Activated CD4-positive, alpha-beta T cell treated with anti-CD3 and anti-CD28 coated beads, Interleukin-10, Interleukin-2, amounts not matched to agents 100 ng/mL and 50 ng/mL, durations not matched to agents 16 hours and 8 hours (primary cell): ENCODE measurements around the gene COL28A1.
"Not testable (repeated sequence)": the region's sequence is repeated elsewhere in the genome, so short reads cannot be mapped to it uniquely, and the experiment has no call there.

Experiments
- DNase-seq: peaks from one replicate; pipeline ENCODE4 v3.0.0-alpha.2; 2020

Gene COL28A1

DNA sequence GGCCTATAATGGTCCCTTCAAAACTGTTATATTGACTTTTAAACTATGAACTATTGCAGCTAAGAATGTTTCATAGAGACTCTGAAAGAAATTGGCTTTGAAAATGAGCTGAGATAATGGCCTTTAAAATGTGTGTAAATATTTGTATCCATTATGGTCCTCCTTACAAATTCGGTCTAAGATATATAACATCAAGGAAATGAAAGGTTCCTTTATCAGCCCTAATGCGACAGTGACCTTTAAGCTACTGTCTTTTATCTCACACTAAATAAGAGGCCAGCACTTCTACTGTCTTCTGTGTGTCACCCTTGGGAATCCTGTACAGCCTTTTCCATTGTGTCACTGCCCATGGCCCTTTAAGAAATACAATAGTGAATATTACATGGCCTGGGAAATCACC is 19.5 kb downstream of the COL28A1 start:
- no peak for DNase-seq

DNA sequence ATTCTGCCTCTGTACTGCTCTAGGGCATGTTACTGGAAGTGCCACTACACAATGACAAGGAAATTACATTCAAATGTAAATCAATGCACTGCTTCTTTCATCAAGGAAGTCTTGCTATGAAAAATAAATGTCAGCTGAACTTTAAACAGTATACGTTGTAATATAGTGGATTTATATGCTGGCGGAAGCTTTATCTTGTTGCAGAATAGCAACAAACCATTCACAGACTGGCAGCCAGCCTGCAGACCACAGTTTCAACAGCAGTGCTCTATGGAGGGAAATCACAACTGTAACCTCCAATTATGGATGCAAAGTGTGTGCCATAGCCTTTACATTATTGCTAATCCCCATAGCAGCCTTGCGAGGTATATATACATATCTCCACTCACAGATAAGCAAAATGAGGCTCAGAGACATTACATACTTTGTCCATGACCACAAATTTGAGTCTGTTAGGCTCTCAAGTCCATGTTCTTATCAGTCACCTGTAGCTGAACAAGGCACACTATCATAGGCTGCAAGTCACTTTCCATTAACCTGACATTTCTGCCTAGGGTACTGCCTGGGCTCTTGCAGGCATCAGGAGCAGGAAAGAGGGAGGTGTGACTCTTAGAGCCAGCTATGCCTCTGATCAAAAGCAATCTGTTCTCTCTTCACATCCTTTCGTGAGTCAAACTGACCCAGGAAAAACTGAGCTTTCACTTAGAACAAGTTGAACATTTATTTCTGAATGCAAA is 22.6 kb downstream of the COL28A1 start:
- no peak for DNase-seq

DNA sequence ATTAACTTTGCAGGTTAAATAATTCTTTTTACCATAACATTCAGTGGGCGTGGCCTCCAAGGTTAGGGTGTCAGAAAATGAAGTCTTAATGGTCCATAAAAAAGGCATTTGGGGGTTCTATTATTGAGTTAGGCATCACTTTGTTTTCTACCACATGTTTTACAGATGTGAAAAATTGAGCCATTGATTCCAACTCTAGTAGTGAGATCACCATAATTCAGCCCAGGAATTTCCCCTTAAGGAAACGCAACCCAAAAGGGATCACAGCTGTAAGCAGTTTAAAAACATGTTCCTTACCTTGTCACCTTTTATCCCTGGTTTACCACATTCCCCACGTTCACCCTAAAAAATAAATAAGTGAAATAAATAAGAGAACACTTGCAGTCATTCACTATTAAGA is 24.9 kb downstream of the COL28A1 start:
- no peak for DNase-seq

DNA sequence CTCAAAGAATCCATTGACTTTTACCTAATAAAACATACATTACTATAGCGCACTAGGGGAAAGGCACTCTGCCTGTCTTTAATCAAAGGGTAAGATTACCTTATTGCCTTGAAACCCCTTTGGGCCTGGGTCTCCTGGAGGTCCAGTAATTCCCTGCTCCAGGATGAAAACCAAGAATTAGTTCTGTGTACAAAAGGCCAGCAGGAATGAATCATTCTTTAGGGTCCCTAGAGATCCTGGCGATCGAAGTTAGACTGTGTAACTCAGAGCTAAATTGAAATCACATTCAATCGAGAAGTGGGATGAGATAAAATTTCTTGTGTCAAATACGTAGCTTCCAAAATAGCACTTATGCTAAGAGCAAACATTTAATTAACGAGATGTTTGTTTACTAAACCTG is 29.8 kb downstream of the COL28A1 start:
- DNase-seq: no peak

- no peak for DNase-seq
These were observed 30.6 kb downstream of the COL28A1 start for GRCh38 chr7:7504910-7505704.

DNA sequence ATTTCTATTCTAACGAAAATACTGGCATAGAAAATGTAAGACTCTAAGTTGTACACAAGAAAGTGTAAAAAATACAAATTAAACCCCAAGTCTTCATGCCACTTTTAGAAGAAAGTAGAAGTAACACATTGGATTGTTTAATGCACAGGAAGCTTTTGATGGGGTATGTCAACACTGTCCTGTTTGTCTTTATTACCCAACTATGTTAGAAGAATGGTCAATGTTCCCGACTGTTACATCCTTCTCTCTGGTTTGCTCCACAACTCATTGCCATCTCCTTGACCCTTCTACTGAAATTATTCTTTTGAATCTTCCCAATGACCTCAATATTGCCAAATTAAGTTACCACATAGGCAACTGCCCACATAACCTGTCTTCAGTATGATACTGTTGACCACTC is 35.8 kb downstream of the COL28A1 start:
- no peak for DNase-seq

DNA sequence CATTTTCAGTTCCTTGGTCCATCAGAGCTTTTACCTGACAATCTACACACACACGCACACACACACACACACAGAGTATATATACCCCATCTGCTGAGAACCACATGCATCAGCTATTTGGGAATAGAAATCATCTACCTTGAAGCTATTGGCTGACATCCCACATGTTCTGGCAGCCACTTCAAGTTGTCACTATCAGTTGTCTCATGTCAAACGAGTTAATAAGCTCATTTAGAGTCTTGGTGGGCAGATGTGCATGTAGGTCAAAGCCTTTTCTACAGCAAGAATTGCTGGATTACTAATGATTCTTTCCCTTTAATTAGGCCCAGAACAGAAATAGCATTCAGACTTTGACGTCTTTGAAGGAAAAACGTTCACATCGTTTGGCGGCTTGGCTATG is 36.8 kb downstream of the COL28A1 start:
- DNase-seq: no peak

GRCh38 chr7:7496311-7496710 is 39.4 kb downstream of the COL28A1 start:
- no peak for DNase-seq

DNA sequence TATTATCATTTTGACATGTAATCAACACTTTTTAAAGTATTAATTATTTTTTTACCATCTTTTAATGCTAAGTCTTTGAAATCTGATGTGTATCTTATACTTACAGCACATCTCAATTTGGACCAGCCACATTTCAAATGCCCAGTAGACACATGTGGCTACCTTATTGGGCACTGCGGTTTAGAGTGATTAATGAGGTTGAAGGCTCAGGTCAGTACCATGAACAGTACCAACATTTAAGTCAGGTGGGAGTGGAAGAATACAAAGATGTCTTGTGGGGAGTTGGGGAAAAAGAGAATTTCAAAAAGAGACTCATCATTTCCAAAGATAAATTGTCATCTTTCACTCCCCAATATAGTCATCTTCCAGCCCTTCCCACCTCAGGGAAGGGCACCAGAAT is 40.5 kb downstream of the COL28A1 start:
- DNase-seq: no peak

GRCh38 chr7:7491044-7491443 is 44.6 kb downstream of the COL28A1 start:
- no peak for DNase-seq

DNA sequence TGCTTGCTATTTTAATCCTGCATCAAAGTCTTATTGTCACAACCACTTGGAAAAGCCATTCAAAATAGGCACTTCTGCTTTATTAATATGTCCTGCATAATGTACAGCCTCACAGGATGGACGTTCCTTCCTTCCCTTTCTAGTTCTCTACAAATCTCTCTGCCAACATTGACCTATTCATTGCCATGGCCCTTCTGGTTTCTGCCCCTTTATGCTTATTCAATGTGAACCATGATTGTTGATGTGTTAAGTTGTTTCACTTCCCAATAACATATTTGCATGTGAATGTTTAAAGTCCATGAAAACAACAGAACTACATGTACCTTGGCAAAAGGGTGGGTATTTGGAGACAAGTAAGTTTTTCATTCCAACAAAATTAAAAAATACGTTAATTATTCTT is 45.7 kb downstream of the COL28A1 start:
- no peak for DNase-seq

- no peak for DNase-seq
These were observed 46.1 kb downstream of the COL28A1 start for GRCh38 chr7:7489546-7489945.

DNA sequence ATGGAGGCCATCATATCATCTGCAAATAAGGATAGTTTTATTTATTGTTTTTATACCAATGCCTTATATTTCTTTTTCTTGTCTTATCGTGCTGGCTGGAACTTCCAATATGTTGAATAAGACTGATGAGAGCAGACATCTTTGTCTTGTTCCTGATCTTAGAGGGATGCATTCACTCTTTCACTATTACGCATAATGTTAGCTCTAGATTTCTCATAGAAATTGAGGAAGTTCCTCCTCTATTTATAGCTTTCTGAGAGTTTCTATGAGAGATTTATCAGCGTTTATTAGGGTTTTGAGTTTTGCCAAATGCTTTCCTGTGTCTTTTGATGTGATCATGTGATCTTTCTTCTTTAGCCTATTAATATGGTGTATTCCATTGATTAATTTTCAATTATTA is 49.3 kb downstream of the COL28A1 start:
- DNase-seq: no peak

DNA sequence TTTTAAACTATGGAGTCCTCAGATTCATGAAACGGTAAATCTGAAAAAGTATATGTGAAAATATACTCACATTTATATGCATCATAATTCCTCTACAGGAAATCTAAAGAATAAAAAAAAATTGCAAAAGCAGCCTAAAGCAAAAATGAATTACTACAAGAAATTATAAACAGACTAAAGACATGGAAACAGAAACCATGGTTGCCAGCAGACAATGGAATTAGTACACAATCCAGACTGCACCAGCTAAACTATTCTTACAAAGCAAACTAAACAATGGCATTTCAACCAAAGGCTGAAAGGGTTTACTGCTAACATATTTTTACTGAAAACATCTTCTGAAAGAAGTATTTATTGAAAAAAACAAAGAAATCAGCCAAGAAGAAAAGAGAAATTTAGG is 51.6 kb downstream of the COL28A1 start:
- DNase-seq: no peak

- no peak for DNase-seq
These were observed 53.9 kb downstream of the COL28A1 start for GRCh38 chr7:7481802-7482201.

DNA sequence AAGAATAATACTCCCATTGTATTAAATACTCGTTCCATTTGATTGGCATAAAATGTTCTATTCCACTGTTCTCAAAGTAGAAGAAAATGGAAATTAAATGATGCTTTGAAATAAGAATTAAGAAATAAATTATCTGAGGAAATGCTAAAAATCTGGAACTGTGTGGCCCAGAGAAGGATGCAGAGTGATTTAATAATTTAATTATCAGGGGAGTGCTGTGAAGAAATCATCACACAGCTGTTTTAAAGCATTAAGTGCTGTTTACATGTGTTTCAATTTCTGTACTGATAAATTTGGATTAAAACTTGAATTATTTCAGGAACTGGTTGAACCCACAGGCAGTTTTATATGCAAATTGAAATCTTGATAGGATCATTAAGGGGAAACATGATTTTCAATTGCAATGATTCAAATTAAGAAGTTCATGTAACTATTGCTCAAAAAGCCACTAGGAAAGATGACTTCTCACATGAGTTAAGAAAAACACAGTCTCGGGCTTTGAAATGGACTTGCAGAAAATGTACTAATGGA is 56.3 kb downstream of the COL28A1 start:
- DNase-seq: no peak

DNA sequence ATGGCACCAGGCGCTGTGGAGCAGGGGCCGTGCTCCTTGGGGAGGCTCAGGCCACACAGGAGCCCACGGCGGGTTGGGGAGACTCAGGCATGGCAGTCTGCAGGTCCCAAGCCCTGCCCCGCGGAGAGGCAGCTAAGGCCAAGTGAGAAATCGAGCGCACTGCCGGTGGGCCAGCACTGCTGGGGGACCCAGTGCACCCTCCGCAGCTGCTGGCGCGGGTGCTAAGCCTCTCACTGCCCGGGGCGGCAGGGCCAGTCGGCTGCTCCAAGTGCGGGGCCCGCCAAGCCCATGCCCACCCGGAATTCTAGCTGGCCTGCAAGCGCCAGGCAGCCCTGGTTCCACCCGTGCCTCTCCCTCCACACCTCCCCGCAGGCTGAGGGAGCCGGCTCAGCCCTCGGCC is 57.1 kb downstream of the COL28A1 start:
- DNase-seq: no peak

DNA sequence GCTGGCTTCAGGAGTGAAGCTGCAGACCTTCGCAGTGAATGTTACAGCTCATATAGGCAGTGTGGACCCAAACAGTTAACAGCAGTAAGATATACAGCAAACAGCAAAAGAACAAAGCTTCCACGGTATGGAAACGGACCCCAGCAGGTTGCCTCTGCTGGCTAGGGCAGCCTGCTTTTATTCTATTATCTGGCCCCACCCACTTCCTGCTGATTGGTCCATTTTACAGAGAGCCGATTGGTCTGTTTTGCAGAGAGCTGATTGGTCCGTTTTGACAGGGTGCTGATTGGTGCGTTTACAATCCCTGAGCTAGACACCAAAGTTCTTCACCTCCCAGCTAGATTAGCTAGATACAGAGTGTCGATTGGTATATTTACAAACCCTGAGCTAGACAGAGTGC is 58.0 kb downstream of the COL28A1 start:
- DNase-seq: not testable (repeated sequence)

GRCh38 chr7:7476381-7476780 is 59.3 kb downstream of the COL28A1 start:
- no peak for DNase-seq

- DNase-seq: no peak
These were observed 60.1 kb downstream of the COL28A1 start for GRCh38 chr7:7475601-7476000.

DNA sequence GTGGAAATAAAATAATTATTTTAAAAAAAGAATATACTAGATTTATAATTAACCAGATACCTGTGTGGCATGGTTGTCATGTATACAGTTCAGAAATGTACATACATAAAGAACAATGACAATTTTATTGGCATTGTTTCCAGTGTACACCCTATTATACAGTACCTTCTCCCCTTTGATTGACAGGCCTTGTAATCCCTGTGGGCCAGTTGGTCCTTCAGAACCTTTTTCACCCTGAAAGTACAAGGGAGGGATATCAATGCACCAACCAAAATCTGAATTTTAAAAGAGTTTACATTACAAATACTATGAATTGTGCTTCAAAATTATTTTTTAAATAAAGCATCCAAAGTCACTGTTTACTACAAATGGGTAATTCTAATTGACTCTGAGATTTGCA is 61.2 kb downstream of the COL28A1 start:
- no peak for DNase-seq

DNA sequence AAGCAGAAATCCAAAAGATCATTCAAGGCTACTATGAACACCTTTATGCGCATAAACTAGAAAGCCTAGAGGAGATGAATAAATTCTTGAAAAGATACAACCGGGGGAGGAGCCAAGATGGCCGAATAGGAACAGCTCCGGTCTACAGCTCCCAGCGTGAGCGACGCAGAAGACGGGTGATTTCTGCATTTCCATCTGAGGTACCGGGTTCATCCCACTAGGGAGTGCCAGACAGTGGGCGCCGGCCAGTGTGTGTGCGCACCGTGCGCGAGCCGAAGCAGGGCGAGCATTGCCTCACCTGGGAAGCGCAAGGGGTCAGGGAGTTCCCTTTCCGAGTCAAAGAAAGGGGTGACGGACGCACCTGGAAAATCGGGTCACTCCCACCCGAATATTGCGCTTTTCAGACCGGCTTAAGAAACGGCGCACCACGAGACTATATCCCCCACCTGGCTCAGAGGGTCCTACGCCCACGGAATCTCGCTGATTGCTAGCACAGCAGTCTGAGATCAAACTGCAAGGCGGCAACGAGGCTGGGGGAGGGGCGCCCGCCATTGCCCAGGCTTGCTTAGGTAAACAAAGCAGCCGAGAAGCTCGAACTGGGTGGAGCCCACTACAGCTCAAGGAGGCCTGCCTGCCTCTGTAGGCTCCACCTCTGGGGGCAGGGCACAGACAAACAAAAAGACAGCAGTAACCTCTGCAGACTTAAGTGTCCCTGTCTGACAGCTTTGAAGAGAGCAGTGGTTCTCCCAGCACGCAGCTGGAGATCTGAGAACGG is 70.5 kb downstream of the COL28A1 start:
- DNase-seq: not testable (repeated sequence)

DNA sequence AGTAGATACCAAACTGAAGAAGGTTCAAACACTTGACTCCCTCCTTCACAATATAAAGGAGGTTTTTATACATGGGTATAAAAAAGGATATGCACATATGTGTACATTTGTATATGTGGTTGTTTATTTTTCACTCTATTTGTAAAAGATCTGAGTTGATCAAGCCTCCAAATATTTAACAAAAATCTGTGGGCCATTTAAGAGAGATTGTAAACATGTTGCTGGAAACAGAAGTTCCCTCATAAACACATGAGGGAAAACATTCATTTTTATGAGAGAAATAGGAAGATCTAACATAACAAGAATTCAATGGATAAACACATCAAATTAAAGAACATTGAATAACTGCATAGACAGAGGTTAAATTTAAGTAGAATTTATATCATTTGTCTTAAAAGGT is 81.7 kb downstream of the COL28A1 start:
- no peak for DNase-seq

- DNase-seq: no peak
These were observed 83.0 kb downstream of the COL28A1 start for GRCh38 chr7:7452652-7453051.
